Superior temporal gyrus (tissue), 1 donor: ENCODE measurements around the gene ECPAS.
"Not testable (repeated sequence)": the region's sequence is repeated elsewhere in the genome, so short reads cannot be mapped to it uniquely, and the experiment has no call there.

Source experiments
- DNase-seq: peaks from one replicate; pipeline ENCODE4 v3.0.0-alpha.2; 2016; ENCODE audit errors: extremely low spot score

ECPAS gene

DNA sequence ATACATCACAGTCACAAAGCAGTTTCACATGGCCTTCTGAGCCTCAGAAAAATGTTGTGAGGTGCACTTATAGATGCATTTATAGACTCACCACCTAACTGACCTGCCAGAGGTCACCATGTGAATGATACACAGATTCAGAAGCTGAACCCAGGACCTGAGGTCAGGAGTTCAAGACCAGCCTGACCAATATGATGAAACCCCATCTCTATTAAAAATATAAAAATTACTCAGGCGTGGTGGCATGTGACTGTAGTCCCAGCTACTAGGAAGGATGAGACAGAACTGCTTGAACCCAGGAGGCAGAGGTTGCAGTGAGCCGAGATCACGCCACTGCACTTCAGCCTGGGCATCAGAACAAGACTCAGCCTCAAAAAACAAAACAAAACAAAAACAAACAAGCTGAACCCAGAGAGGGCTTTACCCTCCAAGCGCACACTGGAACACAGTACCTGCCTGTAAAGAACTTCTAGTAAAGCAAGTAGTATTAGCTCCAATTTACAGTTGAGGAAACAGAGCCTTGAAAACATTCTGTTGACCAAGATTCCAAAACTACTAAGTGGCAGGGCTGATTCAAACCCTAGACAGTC is 16.3 kb downstream of the ECPAS start:
- no peak for DNase-seq

DNA sequence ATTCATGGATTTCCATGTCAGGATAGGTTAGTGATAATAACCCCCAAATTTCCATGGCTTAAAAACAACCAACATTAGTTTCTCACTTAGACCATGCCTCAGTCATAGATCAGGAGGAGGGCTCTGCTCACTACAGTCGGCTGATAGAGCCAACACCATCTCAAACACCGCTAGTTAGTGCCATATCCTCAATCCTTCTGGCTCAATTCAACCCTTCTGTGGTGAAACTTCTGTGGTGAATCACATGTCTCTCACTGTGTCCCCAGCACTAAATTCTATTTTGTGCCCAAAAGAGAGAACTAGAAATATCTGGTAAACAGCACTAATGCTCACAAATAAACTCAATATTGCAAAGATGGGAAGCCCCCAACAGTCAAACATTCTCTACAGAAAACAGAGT is 21.1 kb downstream of the ECPAS start:
- DNase-seq: no peak

DNA sequence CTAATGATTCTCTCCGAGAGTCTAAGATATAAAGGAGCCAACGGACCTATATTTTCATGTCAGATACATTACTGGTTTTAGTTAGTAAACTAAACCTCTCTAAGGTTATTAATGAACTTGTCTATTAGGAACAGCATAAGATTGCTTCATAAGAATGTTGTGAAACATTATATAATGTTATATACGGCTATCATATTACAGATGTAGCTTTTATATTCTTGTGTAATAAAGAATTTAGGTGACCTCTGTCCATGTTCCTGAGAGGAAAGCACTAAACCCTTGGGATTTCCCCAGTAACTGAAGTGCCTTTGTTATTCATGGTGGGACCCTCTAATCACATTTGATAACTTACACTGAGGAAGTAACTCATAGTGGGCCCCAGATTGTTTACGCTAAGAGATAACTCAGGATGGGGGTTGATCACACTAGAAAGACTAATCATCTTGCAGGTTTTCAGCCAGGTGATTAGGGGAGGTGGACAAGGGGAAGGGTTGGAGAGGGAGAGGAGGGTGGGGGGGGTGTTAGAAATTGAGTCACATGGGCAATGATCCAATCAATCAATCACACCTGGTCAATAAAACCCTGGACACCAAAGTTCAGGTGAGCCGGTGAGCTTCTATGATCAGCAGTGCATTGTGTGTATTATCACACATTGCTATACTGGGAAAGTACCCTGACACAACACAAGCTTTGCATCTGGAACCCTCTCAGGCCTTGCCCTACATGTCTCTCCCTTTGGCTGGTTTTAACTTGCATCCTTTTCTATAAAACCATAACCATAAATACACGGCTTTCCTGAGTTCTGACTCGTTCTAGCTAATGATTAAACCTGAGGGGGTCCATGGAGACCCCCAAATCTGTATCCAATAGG is 25.8 kb downstream of the ECPAS start:
- no peak for DNase-seq

DNA sequence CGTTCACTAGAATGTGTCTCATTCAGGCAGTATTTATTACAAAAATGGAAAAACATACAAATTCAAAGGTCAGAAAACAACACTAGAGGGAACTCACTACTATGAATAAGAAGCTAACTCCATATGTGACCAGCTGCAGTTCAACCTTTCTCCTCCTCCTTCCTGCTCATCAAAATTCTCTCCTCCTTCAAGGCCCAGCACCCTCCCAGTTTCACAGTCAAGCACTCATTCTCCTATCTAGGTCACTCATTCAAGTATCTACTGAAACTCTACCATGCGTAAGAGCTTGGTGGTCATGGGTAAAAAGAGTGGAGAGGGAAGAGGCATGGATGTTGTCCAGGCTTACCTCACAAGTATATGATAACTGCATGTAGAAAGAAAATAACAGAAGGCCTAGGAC is 27.7 kb downstream of the ECPAS start:
- DNase-seq: no peak

- no peak for DNase-seq
Observed at GRCh38 chr9:111455638-111456037, 28.5 kb downstream of the ECPAS start.

DNA sequence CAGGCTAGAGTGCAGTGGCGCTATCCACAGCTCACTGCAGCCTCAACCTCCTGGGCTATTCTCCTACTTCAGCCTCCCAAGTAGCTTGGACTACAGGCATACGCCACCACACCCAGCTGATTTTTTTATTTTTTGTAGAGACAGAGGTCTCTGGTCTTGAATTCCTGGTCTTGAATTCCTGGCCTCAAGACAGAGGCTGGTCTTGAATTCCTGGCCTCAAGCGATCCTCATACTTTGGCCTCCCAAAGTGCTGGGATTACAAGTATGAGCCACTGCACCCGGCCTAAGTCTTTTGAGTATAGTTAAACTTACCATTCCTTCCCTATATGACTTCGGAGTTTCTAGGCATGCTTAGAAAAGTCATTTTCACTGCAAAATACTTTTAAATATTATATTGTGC is 29.4 kb downstream of the ECPAS start:
- no peak for DNase-seq

DNA sequence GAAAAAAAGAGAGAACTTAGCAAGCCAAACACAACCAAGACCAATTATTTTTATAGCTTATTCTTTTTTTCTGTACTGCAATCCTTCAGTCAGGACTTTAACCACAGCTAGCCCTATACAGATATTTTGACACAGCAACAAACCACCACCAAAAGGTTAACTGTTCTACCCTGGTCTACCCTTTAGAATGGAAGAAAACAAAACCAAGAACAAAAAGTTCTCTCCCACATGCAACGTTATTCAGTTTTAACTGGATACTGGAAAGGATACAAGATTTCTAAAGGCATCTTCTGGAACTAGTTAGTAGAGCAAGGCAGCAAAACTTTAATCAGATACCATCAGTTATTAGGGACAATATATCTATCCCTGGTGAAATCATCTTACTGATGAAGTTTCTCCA is 32.6 kb downstream of the ECPAS start:
- no peak for DNase-seq

DNA sequence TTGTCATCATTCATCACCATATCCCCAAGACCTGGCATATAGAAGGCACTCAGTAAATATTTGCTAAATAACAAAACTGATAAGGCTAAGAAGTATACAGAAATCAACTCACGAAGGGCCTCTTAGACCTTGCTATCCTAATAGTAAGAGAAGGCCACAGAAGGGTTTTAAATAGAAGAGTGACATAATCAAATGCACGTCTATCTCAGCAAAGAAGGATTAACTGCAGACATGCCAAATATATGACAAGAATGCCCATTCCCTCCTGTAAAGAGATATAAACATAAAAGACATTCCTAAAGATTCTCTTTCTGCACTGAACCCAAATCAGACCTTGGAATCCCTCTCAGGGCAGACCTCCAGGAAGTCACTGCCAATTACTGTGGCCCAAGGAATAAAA is 34.1 kb downstream of the ECPAS start:
- no peak for DNase-seq

DNA sequence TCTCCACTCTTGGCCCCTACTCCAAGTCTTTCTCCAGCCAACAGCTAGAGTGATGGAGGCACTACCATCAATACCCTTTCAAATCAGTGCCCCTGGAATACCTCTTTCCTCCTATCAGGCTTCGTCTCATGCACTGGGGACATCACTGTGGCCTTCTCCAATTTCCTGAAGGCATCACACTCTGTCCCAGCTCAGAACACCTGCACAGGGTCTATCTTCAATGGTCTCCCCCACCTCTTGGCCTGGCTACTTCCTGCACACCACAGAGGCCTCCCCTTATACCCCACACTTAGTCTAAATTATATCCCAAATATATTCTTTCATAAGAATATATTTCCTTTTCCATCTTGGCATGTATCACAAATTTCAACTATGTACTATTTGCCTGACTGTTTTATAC is 34.5 kb downstream of the ECPAS start:
- DNase-seq: no peak

DNA sequence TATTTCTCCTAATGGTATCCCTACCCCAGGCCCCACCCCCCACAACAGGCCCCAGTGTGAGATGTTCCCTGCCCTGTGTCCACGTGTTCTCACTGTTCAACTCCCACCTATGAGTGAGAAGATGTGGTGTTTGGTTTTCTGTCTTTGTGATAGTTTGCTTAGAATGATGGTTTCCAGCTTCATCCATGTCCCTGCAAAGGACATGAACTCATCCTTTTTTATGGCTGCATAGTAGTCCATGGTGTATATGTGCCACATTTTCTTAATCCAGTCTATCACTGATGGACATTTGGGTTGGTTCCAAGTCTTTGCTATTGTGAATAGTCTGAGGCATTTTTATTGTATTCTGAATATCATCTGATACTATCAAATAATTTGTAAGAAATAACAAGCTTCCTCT is 38.4 kb downstream of the ECPAS start:
- DNase-seq: not testable (repeated sequence)

- no peak for DNase-seq
Observed at GRCh38 chr9:111443454-111443853, 40.7 kb downstream of the ECPAS start.

GRCh38 chr9:111442360-111443027 is 41.7 kb downstream of the ECPAS start:
- DNase-seq: no peak

DNA sequence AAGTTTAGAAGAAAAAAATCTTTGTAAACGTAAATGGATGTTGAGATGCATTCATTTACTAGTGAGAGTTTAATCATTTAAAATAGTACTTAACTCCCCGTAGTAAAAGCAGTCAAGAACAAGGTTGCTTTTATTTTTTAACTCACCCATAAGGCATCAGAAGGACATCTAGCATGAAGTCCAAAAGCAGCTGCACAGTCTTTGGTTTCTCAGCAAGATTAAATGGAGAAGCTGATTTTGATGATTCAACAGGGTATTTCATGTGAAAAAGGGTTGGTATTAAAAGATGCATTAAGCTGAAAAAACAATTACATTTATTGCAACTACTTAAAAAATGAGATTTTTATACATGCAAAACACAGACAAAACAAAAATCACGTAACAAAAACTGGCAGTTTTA is 44.0 kb downstream of the ECPAS start:
- no peak for DNase-seq

- DNase-seq: no peak
Observed at GRCh38 chr9:111438541-111439235, 45.5 kb downstream of the ECPAS start.

- DNase-seq: no peak
Observed at GRCh38 chr9:111436571-111436970, 47.6 kb downstream of the ECPAS start.

GRCh38 chr9:111433082-111433481 is 51.1 kb downstream of the ECPAS start:
- DNase-seq: no peak

GRCh38 chr9:111431684-111432083 is 52.5 kb downstream of the ECPAS start:
- no peak for DNase-seq

DNA sequence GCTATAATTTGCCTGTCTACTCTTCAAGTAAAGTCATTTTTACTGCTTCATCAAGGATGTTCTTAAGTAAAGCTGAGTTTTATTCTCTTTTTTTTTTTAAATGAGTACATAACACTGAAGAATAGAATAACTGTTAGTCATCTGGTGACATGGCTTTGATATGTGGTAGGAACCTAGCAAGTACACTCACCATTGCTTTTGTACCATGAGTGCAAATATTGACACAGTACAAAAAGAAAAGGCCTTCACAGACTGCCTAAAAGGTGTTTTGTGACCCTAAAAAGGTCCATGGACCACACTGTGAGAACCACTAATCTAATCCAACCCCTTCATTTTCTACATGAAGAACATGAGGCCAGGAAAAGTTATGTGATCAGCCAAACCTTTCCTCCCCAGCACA is 55.0 kb downstream of the ECPAS start:
- DNase-seq: no peak

GRCh38 chr9:111427186-111427585 is 57.0 kb downstream of the ECPAS start:
- peak; percentile 65 for DNase-seq

DNA sequence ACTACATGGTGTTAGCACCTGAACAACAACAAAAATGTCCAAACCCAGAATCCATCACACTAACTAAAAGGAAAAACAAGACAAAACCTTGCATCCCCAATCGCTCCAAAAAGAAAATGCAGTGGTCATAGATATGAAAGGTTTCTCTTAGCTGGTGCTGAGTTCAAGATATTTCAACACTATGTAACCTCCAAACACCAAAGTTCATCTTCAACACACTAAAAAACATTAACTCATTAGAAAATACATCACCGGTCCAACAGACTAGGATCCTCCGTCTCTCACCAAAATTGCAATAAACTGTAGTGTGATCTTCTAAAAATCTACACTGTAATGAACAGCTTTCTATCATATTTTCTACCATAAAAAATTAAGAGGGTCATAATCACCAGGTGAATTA is 60.8 kb downstream of the ECPAS start:
- DNase-seq: no peak

GRCh38 chr9:111414406-111414805 is 69.8 kb downstream of the ECPAS start:
- no peak for DNase-seq

GRCh38 chr9:111413996-111414395 is 70.2 kb downstream of the ECPAS start:
- peak; percentile 49 for DNase-seq
